ENCODE data around the gene RPUSD3. TPM values are rescaled to one million over a fixed set of nuclear protein-coding genes. Genes with fewer than 3 reads are reported as not detected.
A peak's percentile ranks its signal among the peaks of the same experiment; 100 is the strongest.
"Not testable (repeated sequence)": the region's sequence is repeated elsewhere in the genome, so short reads cannot be mapped to it uniquely, and the experiment has no call there.

Gene RPUSD3
- total RNA-seq, 1 donor from 2014 or later, result 36.5 TPM

- no peaks in the 10 kb centered on the region for H3K4me1 ChIP-seq
- H3K36me3 ChIP-seq, result no peaks in the 10 kb centered on the region
- no peak for TF ChIP-seq CTCF (IDR thresholded peaks at IDR 0.05)
- intact Hi-C loops (cut with DNase I), result no loop called here
- ATAC-seq (no peak), DNase-seq (no peak)
- H3K27me3 ChIP-seq (ENCODE audit: low read depth), result no peaks in the 10 kb centered on the region
- H3K4me3 ChIP-seq, result no peak overlapping the region
- H3K9me3 ChIP-seq, result no peaks in the 10 kb centered on the region
- H3K27ac ChIP-seq, result no peak overlapping the region
Measured at GRCh38 chr3:9870978-9871377, 27.2 kb upstream of the RPUSD3 start.

- intact Hi-C loops (cut with DNase I), result no loop called here
- DNase-seq (no peak), ATAC-seq (no peak)
- H3K27ac ChIP-seq, result no peak overlapping the region
- H3K4me1 ChIP-seq, result peaks cover 9% of the 10 kb centered on the region
- H3K27me3 ChIP-seq (ENCODE audit: low read depth), result no peaks in the 10 kb centered on the region
- no peak overlapping the region for H3K4me3 ChIP-seq
- no peaks in the 10 kb centered on the region for H3K36me3 ChIP-seq
- TF ChIP-seq CTCF (IDR thresholded peaks at IDR 0.05), result no peak
- H3K9me3 ChIP-seq, result no peaks in the 10 kb centered on the region
Measured at GRCh38 chr3:9869955-9870354, 26.1 kb upstream of the RPUSD3 start.

GRCh38 chr3:9867106-9867505, 23.3 kb upstream of the RPUSD3 start:
- H3K4me1 ChIP-seq, result peaks cover 35% of the 10 kb centered on the region
- no peaks in the 10 kb centered on the region for H3K9me3 ChIP-seq
- no peaks in the 10 kb centered on the region for H3K36me3 ChIP-seq
- no peaks in the 10 kb centered on the region for H3K27me3 ChIP-seq (ENCODE audit: low read depth)
- DNase-seq (no peak), ATAC-seq (no peak)
- peak overlapping the region; percentile 11 for H3K27ac ChIP-seq
- TF ChIP-seq CTCF (IDR thresholded peaks at IDR 0.05), result no peak
- H3K4me3 ChIP-seq, result no peak overlapping the region
- intact Hi-C loops (cut with DNase I), result no loop called here

- no peak overlapping the region for H3K4me3 ChIP-seq
- no peaks in the 10 kb centered on the region for H3K27me3 ChIP-seq (ENCODE audit: low read depth)
- H3K27ac ChIP-seq, result peak overlapping the region; percentile 11
Measured at GRCh38 chr3:9866639-9867038, 22.8 kb upstream of the RPUSD3 start.

GRCh38 chr3:9865125-9865637, 21.4 kb upstream of the RPUSD3 start:
- H3K4me1 ChIP-seq, result peaks cover 35% of the 10 kb centered on the region
- H3K27me3 ChIP-seq (ENCODE audit: low read depth); H3K4me3 ChIP-seq; H3K36me3 ChIP-seq; DNase-seq; ATAC-seq; intact Hi-C loops (cut with DNase I); H3K9me3 ChIP-seq: not testable (repeated sequence)
- H3K27ac ChIP-seq, result peak overlapping the region; percentile 72

More at GRCh38 chr3:9866639-9867038, 22.8 kb upstream of the RPUSD3 start:
- Histone ChIP-seq H3K4me1 (peaks cover 35% of the 10 kb centered on the region), H3K9me3 (no peaks in the 10 kb centered on the region), H3K36me3 (no peaks in the 10 kb centered on the region)
- peak; percentile 70 for DNase-seq
- ATAC-seq, result peak; percentile 53 to 80
- no peak for TF ChIP-seq CTCF (IDR thresholded peaks at IDR 0.05)
- intact Hi-C loops (cut with DNase I), result no loop called here

GRCh38 chr3:9864200-9864927, 20.6 kb upstream of the RPUSD3 start:
- Histone ChIP-seq H3K9me3 (no peaks in the 10 kb centered on the region), H3K36me3 (no peaks in the 10 kb centered on the region), H3K4me3 (peak overlapping the region; percentile 14), H3K27me3 (ENCODE audit: low read depth) (no peaks in the 10 kb centered on the region), H3K4me1 (peaks cover 35% of the 10 kb centered on the region), H3K27ac (peak overlapping the region; percentile 72)
- TF ChIP-seq CTCF (IDR thresholded peaks at IDR 0.05), result no peak
- ATAC-seq (peak; percentile 71 to 73), DNase-seq (peak; percentile 74)
- intact Hi-C loops (cut with DNase I), result no loop called here

All from lower lobe of right lung (tissue), 2 donors.